DMS153 treated with DMSO at 0.1 percent for 48 hours (cell line): ENCODE data around the gene CXCL12.

Experiments
- DNase-seq: peaks from one replicate; lab custom pipeline; 2025; ENCODE audit not compliant: unreplicated experiment; lab: John Stamatoyannopoulos, UW

CXCL12 gene

GRCh38 chr10:44335330-44336021, 49.4 kb downstream of the CXCL12 start:
- DNase-seq, result no peak

DNA sequence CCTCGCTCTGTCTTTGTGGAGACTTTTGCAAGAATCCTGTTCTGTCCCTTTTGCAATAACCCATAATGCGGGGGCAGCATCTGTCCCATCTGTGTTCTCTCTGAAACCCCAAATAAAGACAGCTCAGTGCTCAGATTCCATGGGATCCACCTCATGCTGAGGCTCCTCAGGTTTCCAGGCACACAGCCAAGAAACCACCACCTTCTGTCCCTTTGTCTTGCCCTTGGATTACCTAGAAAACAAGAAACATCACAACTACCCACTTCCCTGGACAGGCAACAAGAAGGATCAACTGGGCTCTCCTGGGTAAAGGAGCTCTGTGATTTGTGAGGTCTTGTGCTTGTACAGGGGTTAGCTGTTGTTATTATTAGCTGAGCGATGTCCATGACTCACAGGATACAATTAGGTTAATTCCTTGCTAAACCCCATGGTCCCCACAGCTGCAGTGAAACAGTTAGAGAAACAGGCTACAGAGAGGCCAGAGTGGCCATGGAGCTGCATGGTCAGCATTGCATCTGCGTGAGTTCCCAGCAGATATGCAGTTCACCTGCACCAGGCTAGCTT, 50.2 kb downstream of the CXCL12 start:
- DNase-seq, result no peak

DNA sequence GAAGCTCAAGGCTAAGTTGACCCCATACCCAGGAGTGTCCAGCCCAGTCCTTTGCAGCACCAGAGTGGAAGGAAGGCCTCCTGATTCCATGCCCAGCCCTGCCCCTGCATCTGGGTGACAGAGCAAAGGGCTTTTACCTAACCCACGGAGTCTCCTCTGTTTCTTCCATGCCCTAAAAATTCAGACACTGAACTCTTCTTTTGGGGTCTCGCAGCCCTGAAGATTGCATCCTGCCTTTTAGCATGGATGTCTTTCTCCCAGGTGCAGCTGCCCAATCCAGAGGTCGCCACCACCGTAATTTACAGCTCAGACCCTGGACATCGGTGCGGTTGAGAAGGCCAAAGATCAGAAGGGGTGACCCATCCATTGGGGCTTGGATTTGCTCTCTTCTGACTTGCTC, 50.8 kb downstream of the CXCL12 start:
- no peak for DNase-seq

- DNase-seq, result no peak
These were observed 51.4 kb downstream of the CXCL12 start for GRCh38 chr10:44333511-44333910.

GRCh38 chr10:44332465-44332864, 52.4 kb downstream of the CXCL12 start:
- DNase-seq, result no peak

- no peak for DNase-seq
These were observed 54.5 kb downstream of the CXCL12 start for GRCh38 chr10:44330431-44330830.

GRCh38 chr10:44327461-44327860, 57.4 kb downstream of the CXCL12 start:
- no peak for DNase-seq
